Measurements from ENCODE around the gene OPALIN. TPM values are rescaled to one million over a fixed set of nuclear protein-coding genes. Genes with fewer than 3 reads are reported as not detected.

Gene OPALIN
- total RNA-seq, 3 donors from 2014 or later = not detected

- no peak overlapping the region for H3K27ac ChIP-seq
- H3K27me3 ChIP-seq = peaks cover 0 to 3% of the 10 kb centered on the region in 2 donors
- DNase-seq (ENCODE audit: low spot score in 2 of 2) = no peak
- H3K4me3 ChIP-seq = no peak overlapping the region
- TF ChIP-seq POLR2AphosphoS5 (IDR thresholded peaks at IDR 0.05) (no peak), POLR2A (IDR thresholded peaks at IDR 0.05) (no peak)
- TF ChIP-seq, protein P1, sequence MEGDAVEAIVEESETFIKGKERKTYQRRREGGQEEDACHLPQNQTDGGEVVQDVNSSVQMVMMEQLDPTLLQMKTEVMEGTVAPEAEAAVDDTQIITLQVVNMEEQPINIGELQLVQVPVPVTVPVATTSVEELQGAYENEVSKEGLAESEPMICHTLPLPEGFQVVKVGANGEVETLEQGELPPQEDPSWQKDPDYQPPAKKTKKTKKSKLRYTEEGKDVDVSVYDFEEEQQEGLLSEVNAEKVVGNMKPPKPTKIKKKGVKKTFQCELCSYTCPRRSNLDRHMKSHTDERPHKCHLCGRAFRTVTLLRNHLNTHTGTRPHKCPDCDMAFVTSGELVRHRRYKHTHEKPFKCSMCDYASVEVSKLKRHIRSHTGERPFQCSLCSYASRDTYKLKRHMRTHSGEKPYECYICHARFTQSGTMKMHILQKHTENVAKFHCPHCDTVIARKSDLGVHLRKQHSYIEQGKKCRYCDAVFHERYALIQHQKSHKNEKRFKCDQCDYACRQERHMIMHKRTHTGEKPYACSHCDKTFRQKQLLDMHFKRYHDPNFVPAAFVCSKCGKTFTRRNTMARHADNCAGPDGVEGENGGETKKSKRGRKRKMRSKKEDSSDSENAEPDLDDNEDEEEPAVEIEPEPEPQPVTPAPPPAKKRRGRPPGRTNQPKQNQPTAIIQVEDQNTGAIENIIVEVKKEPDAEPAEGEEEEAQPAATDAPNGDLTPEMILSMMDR (IDR thresholded peaks at IDR 0.05) = no peak
- H3K36me3 ChIP-seq = no peaks in the 10 kb centered on the region
- no peaks in the 10 kb centered on the region for H3K4me1 ChIP-seq
- H3K9me3 ChIP-seq = no peaks in the 10 kb centered on the region
- intact Hi-C loops (cut with DNase I; ENCODE audit: low total_unique reads) = no loop called here
These were observed 20.4 kb downstream of the OPALIN start for GRCh38 chr10:96338279-96338925.

DNA sequence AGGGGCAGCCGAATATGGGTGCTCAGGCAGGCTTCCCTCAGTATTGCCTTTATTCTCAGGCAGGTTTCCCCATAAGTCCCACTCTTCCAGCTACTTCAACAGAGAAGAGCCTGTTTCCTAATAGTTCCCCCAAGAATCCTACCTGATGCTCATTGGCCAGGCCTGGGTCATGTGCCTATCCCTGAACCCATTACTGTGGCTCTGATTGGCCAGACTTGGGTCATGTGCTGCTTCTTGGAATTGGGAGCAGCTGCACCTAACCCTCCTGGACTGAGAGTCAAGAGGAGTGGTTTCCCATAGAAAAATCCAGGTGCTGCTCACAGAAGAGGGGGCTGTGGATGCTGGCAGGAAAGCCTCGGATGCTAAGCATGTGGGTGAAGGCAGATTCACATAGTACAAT lies 21.7 kb downstream of the OPALIN start:
- H3K4me3 ChIP-seq = no peak overlapping the region
- peaks cover 0 to 3% of the 10 kb centered on the region in 2 donors for H3K27me3 ChIP-seq
- TF ChIP-seq, protein P1 (IDR thresholded peaks at IDR 0.05) = no peak
- TF ChIP-seq POLR2AphosphoS5 (IDR thresholded peaks at IDR 0.05) (no peak), POLR2A (IDR thresholded peaks at IDR 0.05) (no peak)
- intact Hi-C loops (cut with DNase I; ENCODE audit: low total_unique reads) = no loop called here
- DNase-seq (ENCODE audit: low spot score in 2 of 2) = no peak
- H3K9me3 ChIP-seq = no peaks in the 10 kb centered on the region
- H3K27ac ChIP-seq = no peak overlapping the region
- no peaks in the 10 kb centered on the region for H3K4me1 ChIP-seq
- no peaks in the 10 kb centered on the region for H3K36me3 ChIP-seq

DNA sequence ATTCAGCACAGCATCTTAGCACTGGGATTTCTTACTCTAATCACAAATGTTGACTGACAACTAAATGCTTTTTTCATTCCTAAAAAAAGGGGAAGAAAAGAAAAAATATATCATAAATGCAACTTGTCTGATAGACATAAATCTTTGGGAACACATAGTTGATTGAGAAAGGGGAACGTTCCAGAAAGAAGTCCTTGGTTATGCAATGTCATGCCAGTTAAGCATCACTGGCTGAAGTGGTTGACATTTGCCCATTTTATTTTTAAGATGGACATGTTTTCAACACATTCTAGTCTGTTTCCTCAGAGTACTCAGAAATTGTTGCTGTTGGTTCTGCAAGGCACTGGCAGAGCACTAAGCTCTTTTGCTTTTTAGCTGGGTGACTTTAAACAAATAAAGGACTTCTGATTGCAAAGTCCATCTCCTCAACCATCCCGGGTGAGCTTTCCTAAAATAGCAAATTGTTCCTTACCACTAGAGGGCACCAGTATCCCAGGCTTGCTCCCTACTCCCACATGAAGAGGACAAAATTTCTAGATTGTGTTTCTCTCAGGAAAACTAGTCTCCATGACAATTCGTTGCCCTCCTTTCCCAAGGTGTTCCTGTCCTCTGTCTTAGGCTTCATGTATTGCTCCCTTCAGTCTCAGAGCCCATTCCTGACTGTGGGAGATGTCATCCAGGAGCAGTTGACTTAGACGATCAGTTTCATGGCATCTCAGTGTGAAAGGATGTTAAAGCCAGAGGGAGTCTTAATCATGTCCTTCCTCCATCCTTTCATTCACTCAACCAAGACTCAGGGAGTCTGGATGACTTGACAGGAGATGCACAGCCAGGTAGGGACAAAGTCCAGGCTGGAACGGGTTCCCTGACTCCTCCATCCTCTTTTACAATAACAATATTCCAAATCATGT lies 23.9 kb downstream of the OPALIN start:
- Histone ChIP-seq H3K36me3 (no peaks in the 10 kb centered on the region), H3K4me3 (no peak overlapping the region), H3K27ac (no peak overlapping the region), H3K27me3 (peaks cover 0 to 3% of the 10 kb centered on the region in 2 donors), H3K4me1 (no peaks in the 10 kb centered on the region), H3K9me3 (no peaks in the 10 kb centered on the region)
- TF ChIP-seq POLR2AphosphoS5 (IDR thresholded peaks at IDR 0.05) (no peak), POLR2A (IDR thresholded peaks at IDR 0.05) (no peak)
- TF ChIP-seq, protein P1 (IDR thresholded peaks at IDR 0.05) = peak; percentile 35 to 50 (median 40)
- intact Hi-C loops (cut with DNase I; ENCODE audit: low total_unique reads) = no loop called here
- DNase-seq (ENCODE audit: low spot score in 2 of 2) = no peak

GRCh38 chr10:96333101-96333500 lies 25.7 kb downstream of the OPALIN start:
- Histone ChIP-seq H3K4me3 (no peak overlapping the region), H3K9me3 (no peaks in the 10 kb centered on the region), H3K27me3 (peaks cover 0 to 4% of the 10 kb centered on the region in 2 donors), H3K4me1 (no peaks in the 10 kb centered on the region), H3K36me3 (no peaks in the 10 kb centered on the region), H3K27ac (no peak overlapping the region)
- intact Hi-C loops (cut with DNase I; ENCODE audit: low total_unique reads) = no loop called here
- TF ChIP-seq POLR2AphosphoS5 (IDR thresholded peaks at IDR 0.05) = no peak
- no peak for TF ChIP-seq POLR2A (IDR thresholded peaks at IDR 0.05)
- TF ChIP-seq, protein P1 (IDR thresholded peaks at IDR 0.05) = no peak
- no peak for DNase-seq (ENCODE audit: low spot score in 2 of 2)

DNA sequence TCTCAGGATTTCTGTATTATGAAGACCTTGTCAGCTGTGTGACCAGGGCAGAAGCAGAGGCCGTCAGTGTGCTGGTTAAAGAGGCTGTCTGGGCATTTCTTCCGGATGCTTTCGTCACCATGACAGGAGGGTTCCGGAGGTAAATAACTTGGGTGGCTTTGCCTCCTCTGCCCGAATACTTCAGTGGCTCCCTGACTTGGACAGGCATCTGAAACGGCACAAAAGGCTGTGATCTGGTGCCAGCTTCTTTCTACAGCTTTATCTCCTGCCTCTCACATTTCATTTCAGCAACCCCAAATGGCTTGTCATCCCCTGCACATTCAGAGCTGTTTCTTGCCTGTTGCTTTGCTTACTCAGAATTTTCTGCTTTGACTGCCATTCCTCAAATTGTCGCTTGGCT lies 31.3 kb downstream of the OPALIN start:
- intact Hi-C loops (cut with DNase I; ENCODE audit: low total_unique reads) = no loop called here
- peaks cover 0 to 13% of the 10 kb centered on the region in 2 donors for H3K27me3 ChIP-seq
- no peaks in the 10 kb centered on the region for H3K9me3 ChIP-seq
- DNase-seq (ENCODE audit: low spot score in 2 of 2) = no peak
- no peak overlapping the region for H3K4me3 ChIP-seq
- no peak overlapping the region for H3K27ac ChIP-seq
- TF ChIP-seq POLR2AphosphoS5 (IDR thresholded peaks at IDR 0.05) = no peak
- TF ChIP-seq, protein P1 (IDR thresholded peaks at IDR 0.05) = no peak
- no peak for TF ChIP-seq POLR2A (IDR thresholded peaks at IDR 0.05)
- no peaks in the 10 kb centered on the region for H3K36me3 ChIP-seq
- no peaks in the 10 kb centered on the region for H3K4me1 ChIP-seq

Data from breast epithelium (tissue), 4 donors.